B cell (primary cell): ENCODE results near the gene LMX1B.

Source experiments
- EZH2 ChIP-seq: IDR thresholded peaks from 2 replicates; pipeline ENCODE4 v1.6.1; 2012; ENCODE audit warnings: borderline replicate concordance, low read depth, mild to moderate bottlenecking, moderate library complexity, low read length; ENCODE audit not compliant: insufficient read depth, poor library complexity, severe bottlenecking
- TF ChIP-seq, protein P1 (sequence below): fragments of 200-600 bp; IDR thresholded peaks from one replicate; pipeline ENCODE4 v1.8.0; 2022; ENCODE audit warnings: antibody characterized with exemption, mild to moderate bottlenecking

- TF ChIP-seq, protein P1, sequence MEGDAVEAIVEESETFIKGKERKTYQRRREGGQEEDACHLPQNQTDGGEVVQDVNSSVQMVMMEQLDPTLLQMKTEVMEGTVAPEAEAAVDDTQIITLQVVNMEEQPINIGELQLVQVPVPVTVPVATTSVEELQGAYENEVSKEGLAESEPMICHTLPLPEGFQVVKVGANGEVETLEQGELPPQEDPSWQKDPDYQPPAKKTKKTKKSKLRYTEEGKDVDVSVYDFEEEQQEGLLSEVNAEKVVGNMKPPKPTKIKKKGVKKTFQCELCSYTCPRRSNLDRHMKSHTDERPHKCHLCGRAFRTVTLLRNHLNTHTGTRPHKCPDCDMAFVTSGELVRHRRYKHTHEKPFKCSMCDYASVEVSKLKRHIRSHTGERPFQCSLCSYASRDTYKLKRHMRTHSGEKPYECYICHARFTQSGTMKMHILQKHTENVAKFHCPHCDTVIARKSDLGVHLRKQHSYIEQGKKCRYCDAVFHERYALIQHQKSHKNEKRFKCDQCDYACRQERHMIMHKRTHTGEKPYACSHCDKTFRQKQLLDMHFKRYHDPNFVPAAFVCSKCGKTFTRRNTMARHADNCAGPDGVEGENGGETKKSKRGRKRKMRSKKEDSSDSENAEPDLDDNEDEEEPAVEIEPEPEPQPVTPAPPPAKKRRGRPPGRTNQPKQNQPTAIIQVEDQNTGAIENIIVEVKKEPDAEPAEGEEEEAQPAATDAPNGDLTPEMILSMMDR: no peak
- TF ChIP-seq EZH2: no peak
Measured at GRCh38 chr9:126582427-126582826, 31.3 kb upstream of the LMX1B start.
